Measurements from ENCODE around the gene MRPL39. TPM values are rescaled to one million over a fixed set of nuclear protein-coding genes. Genes with fewer than 3 reads are reported as not detected.

MRPL39 gene
- total RNA-seq, 2 donors from 2014 or later = 42.8 to 50.9 TPM

- Mint-ChIP-seq H3K36me3 (ENCODE audit: insufficient read depth in 2 of 2) (peaks cover 33 to 50% of the 10 kb centered on the region in 2 donors), H3K27me3 (ENCODE audit: low read depth) (no peaks in the 10 kb centered on the region), H3K4me1 (ENCODE audit: low read depth) (peaks cover 94% of the 10 kb centered on the region), H3K4me3 (peak overlapping the region; percentile 71 to 81), H3K27ac (peak overlapping the region; percentile 96), H3K9me3 (no peaks in the 10 kb centered on the region)
- ATAC-seq (replicated peaks in 1 of 2) (peak; percentile 77 to 78), DNase-seq (no peak)
Measured at GRCh38 chr21:25572861-25573310, 34.4 kb downstream of the MRPL39 start.

GRCh38 chr21:25571726-25572121 lies 35.6 kb downstream of the MRPL39 start:
- H3K27me3 Mint-ChIP-seq (ENCODE audit: low read depth) = no peaks in the 10 kb centered on the region
- H3K4me1 Mint-ChIP-seq (ENCODE audit: low read depth) = peaks cover 94% of the 10 kb centered on the region
- ATAC-seq (replicated peaks in 1 of 2) (no peak), DNase-seq (no peak)
- H3K36me3 Mint-ChIP-seq (ENCODE audit: insufficient read depth in 2 of 2) = peaks cover 34 to 55% of the 10 kb centered on the region in 2 donors
- no peaks in the 10 kb centered on the region for H3K9me3 Mint-ChIP-seq
- H3K4me3 Mint-ChIP-seq = peak overlapping the region; percentile 31 to 89
- H3K27ac Mint-ChIP-seq = peak overlapping the region; percentile 93

- peak overlapping the region; percentile 86 for H3K27ac Mint-ChIP-seq
- H3K4me3 Mint-ChIP-seq = peak overlapping the region; percentile 76 to 88
- ATAC-seq (replicated peaks in 1 of 2) (no peak), DNase-seq (no peak)
- H3K36me3 Mint-ChIP-seq (ENCODE audit: insufficient read depth in 2 of 2) = peaks cover 35 to 58% of the 10 kb centered on the region in 2 donors
- no peaks in the 10 kb centered on the region for H3K27me3 Mint-ChIP-seq (ENCODE audit: low read depth)
- peaks cover 92% of the 10 kb centered on the region for H3K4me1 Mint-ChIP-seq (ENCODE audit: low read depth)
- H3K9me3 Mint-ChIP-seq = no peaks in the 10 kb centered on the region
Measured at GRCh38 chr21:25569711-25570110, 37.6 kb downstream of the MRPL39 start.

- Mint-ChIP-seq H3K4me1 (ENCODE audit: low read depth) (peaks cover 90% of the 10 kb centered on the region), H3K27ac (peak overlapping the region; percentile 86), H3K9me3 (no peaks in the 10 kb centered on the region), H3K27me3 (ENCODE audit: low read depth) (no peaks in the 10 kb centered on the region), H3K4me3 (peak overlapping the region; percentile 76 to 88), H3K36me3 (ENCODE audit: insufficient read depth in 2 of 2) (peaks cover 40 to 64% of the 10 kb centered on the region in 2 donors)
- DNase-seq = no peak
- ATAC-seq (replicated peaks in 1 of 2) = peak; percentile 14 to 20
Measured at GRCh38 chr21:25569084-25569483, 38.2 kb downstream of the MRPL39 start.

- peaks cover 89% of the 10 kb centered on the region for H3K4me1 Mint-ChIP-seq (ENCODE audit: low read depth)
- ATAC-seq (replicated peaks in 1 of 2) (no peak), DNase-seq (no peak)
- peaks cover 43 to 68% of the 10 kb centered on the region in 2 donors for H3K36me3 Mint-ChIP-seq (ENCODE audit: insufficient read depth in 2 of 2)
- H3K4me3 Mint-ChIP-seq = peak overlapping the region; percentile 85 to 88
- peak overlapping the region; percentile 86 for H3K27ac Mint-ChIP-seq
- H3K27me3 Mint-ChIP-seq (ENCODE audit: low read depth) = no peaks in the 10 kb centered on the region
- no peaks in the 10 kb centered on the region for H3K9me3 Mint-ChIP-seq
Measured at GRCh38 chr21:25568246-25568645, 39.0 kb downstream of the MRPL39 start.

GRCh38 chr21:25567472-25567871 lies 39.8 kb downstream of the MRPL39 start:
- peak; percentile 32 to 38 for ATAC-seq (replicated peaks in 1 of 2)

GRCh38 chr21:25566645-25567044 lies 40.6 kb downstream of the MRPL39 start:
- H3K27ac Mint-ChIP-seq = peak overlapping the region; percentile 86
- peaks cover 43 to 72% of the 10 kb centered on the region in 2 donors for H3K36me3 Mint-ChIP-seq (ENCODE audit: insufficient read depth in 2 of 2)
- no peak for ATAC-seq (replicated peaks in 1 of 2)
- H3K4me1 Mint-ChIP-seq (ENCODE audit: low read depth) = peaks cover 75% of the 10 kb centered on the region
- H3K9me3 Mint-ChIP-seq = no peaks in the 10 kb centered on the region
- DNase-seq = no peak
- peak overlapping the region; percentile 85 to 88 for H3K4me3 Mint-ChIP-seq
- H3K27me3 Mint-ChIP-seq (ENCODE audit: low read depth) = no peaks in the 10 kb centered on the region

More at GRCh38 chr21:25567472-25567871, 39.8 kb downstream of the MRPL39 start:
- no peak for DNase-seq
- H3K4me3 Mint-ChIP-seq = peak overlapping the region; percentile 85 to 88
- H3K9me3 Mint-ChIP-seq = no peaks in the 10 kb centered on the region
- no peaks in the 10 kb centered on the region for H3K27me3 Mint-ChIP-seq (ENCODE audit: low read depth)
- peaks cover 81% of the 10 kb centered on the region for H3K4me1 Mint-ChIP-seq (ENCODE audit: low read depth)
- H3K36me3 Mint-ChIP-seq (ENCODE audit: insufficient read depth in 2 of 2) = peaks cover 43 to 70% of the 10 kb centered on the region in 2 donors
- H3K27ac Mint-ChIP-seq = peak overlapping the region; percentile 86

- Mint-ChIP-seq H3K27ac (peak overlapping the region; percentile 86), H3K4me3 (peak overlapping the region; percentile 85 to 88), H3K36me3 (ENCODE audit: insufficient read depth in 2 of 2) (peaks cover 44 to 67% of the 10 kb centered on the region in 2 donors), H3K4me1 (ENCODE audit: low read depth) (peaks cover 75% of the 10 kb centered on the region), H3K9me3 (no peaks in the 10 kb centered on the region), H3K27me3 (ENCODE audit: low read depth) (no peaks in the 10 kb centered on the region)
- no peak for DNase-seq
- ATAC-seq (replicated peaks in 1 of 2) = no peak
Measured at GRCh38 chr21:25565272-25566211, 41.7 kb downstream of the MRPL39 start.

- no peaks in the 10 kb centered on the region for H3K27me3 Mint-ChIP-seq (ENCODE audit: low read depth)
- peaks cover 76% of the 10 kb centered on the region for H3K4me1 Mint-ChIP-seq (ENCODE audit: low read depth)
- peaks cover 39 to 59% of the 10 kb centered on the region in 2 donors for H3K36me3 Mint-ChIP-seq (ENCODE audit: insufficient read depth in 2 of 2)
- peak overlapping the region; percentile 85 to 88 for H3K4me3 Mint-ChIP-seq
- ATAC-seq (replicated peaks in 1 of 2) (no peak), DNase-seq (no peak)
- H3K27ac Mint-ChIP-seq = peak overlapping the region; percentile 86
- H3K9me3 Mint-ChIP-seq = no peaks in the 10 kb centered on the region
Measured at GRCh38 chr21:25564349-25564948, 42.8 kb downstream of the MRPL39 start.

- Mint-ChIP-seq H3K9me3 (no peaks in the 10 kb centered on the region), H3K4me1 (ENCODE audit: low read depth) (peaks cover 78% of the 10 kb centered on the region), H3K4me3 (peak overlapping the region; percentile 85 to 88), H3K36me3 (ENCODE audit: insufficient read depth in 2 of 2) (peaks cover 37 to 56% of the 10 kb centered on the region in 2 donors), H3K27me3 (ENCODE audit: low read depth) (no peaks in the 10 kb centered on the region), H3K27ac (peak overlapping the region; percentile 86)
- ATAC-seq (replicated peaks in 1 of 2) (peak; percentile 34 to 50), DNase-seq (peak; percentile 57 to 62)
Measured at GRCh38 chr21:25563361-25564116, 43.7 kb downstream of the MRPL39 start.

- no peaks in the 10 kb centered on the region for H3K9me3 Mint-ChIP-seq
Measured at GRCh38 chr21:25562660-25563059, 44.6 kb downstream of the MRPL39 start.

More at GRCh38 chr21:25562660-25563059, 44.6 kb downstream of the MRPL39 start:
- DNase-seq = no peak
- H3K4me1 Mint-ChIP-seq (ENCODE audit: low read depth) = peaks cover 78% of the 10 kb centered on the region
- no peaks in the 10 kb centered on the region for H3K27me3 Mint-ChIP-seq (ENCODE audit: low read depth)
- peak overlapping the region; percentile 86 for H3K27ac Mint-ChIP-seq
- peak overlapping the region; percentile 85 to 88 for H3K4me3 Mint-ChIP-seq
- H3K36me3 Mint-ChIP-seq (ENCODE audit: insufficient read depth in 2 of 2) = peaks cover 33 to 50% of the 10 kb centered on the region in 2 donors
- no peak for ATAC-seq (replicated peaks in 1 of 2)

All from activated T-cell treated with anti-CD3 and anti-CD28 coated beads, Interleukin-2, amount 50 U/mL, for 72 hours (primary cell).